ENCODE measurements around the gene SLC18A3. TPM values are rescaled to one million over a fixed set of nuclear protein-coding genes. Genes with fewer than 3 reads are reported as not detected.

The SLC18A3 gene
- total RNA-seq, 2 experiments from 2014 or later, result not detected

- H3K36me3 Mint-ChIP-seq (ENCODE audit: low read depth), result no peaks in the 10 kb centered on the region
- peaks cover 13% of the 10 kb centered on the region for H3K9me3 Mint-ChIP-seq
- no peaks in the 10 kb centered on the region for H3K4me1 Mint-ChIP-seq (ENCODE audit: low read depth)
- peaks cover 2 to 4% of the 10 kb centered on the region in 2 experiments for H3K27me3 ChIP-seq (ENCODE audit: control insufficient read depth in 1 of 2, insufficient read depth in 2 of 2, low read length in 2 of 2)
- ChIA-PET POLR2A (no interaction called here), CTCF (no interaction called here)
- H3K9me3 ChIP-seq (ENCODE audit: control insufficient read depth in 1 of 2, insufficient read depth in 1 of 2, low read length in 2 of 2), result peaks cover 5 to 23% of the 10 kb centered on the region in 2 experiments
- H3K27ac Mint-ChIP-seq, result no peak overlapping the region
- peaks cover 16% of the 10 kb centered on the region for H3K27me3 Mint-ChIP-seq
- no peak overlapping the region for H3K27ac ChIP-seq (ENCODE audit: low read depth in 1 of 2, low read length in 2 of 2)
- TF ChIP-seq CTCF (IDR thresholded peaks at IDR 0.05), result no peak
- no peak overlapping the region for H3K4me3 Mint-ChIP-seq
- ATAC-seq (ENCODE audit: poor library complexity) (no peak), DNase-seq (no peak)
- no peaks in the 10 kb centered on the region for H3K4me1 ChIP-seq (ENCODE audit: insufficient read depth, low read length)
- intact Hi-C loops (cut with DNase I, micrococcal nuclease), result no loop called here
- no peaks in the 10 kb centered on the region for H3K36me3 ChIP-seq (ENCODE audit: insufficient read depth, low read length)
- no peak overlapping the region for H3K4me3 ChIP-seq (ENCODE audit: low read length)
Measured at GRCh38 chr10:49657606-49658005, 47.5 kb downstream of the SLC18A3 start.

- no peaks in the 10 kb centered on the region for H3K36me3 Mint-ChIP-seq (ENCODE audit: low read depth)
- Histone ChIP-seq H3K27ac (ENCODE audit: low read depth in 1 of 2, low read length in 2 of 2) (no peak overlapping the region), H3K27me3 (ENCODE audit: control insufficient read depth in 1 of 2, insufficient read depth in 2 of 2, low read length in 2 of 2) (peaks cover 2 to 7% of the 10 kb centered on the region in 2 experiments), H3K4me1 (ENCODE audit: insufficient read depth, low read length) (no peaks in the 10 kb centered on the region), H3K4me3 (ENCODE audit: low read length) (no peak overlapping the region), H3K9me3 (ENCODE audit: control insufficient read depth in 1 of 2, insufficient read depth in 1 of 2, low read length in 2 of 2) (peaks cover 5 to 23% of the 10 kb centered on the region in 2 experiments), H3K36me3 (ENCODE audit: insufficient read depth, low read length) (no peaks in the 10 kb centered on the region)
- DNase-seq (no peak), ATAC-seq (ENCODE audit: poor library complexity) (no peak)
- H3K27ac Mint-ChIP-seq, result no peak overlapping the region
- H3K9me3 Mint-ChIP-seq, result peaks cover 13% of the 10 kb centered on the region
- intact Hi-C loops (cut with DNase I, micrococcal nuclease), result no loop called here
- no peaks in the 10 kb centered on the region for H3K4me1 Mint-ChIP-seq (ENCODE audit: low read depth)
- no peak overlapping the region for H3K4me3 Mint-ChIP-seq
- no peak for TF ChIP-seq CTCF (IDR thresholded peaks at IDR 0.05)
- peaks cover 8% of the 10 kb centered on the region for H3K27me3 Mint-ChIP-seq
- CTCF ChIA-PET, result no interaction called here
- POLR2A ChIA-PET, result no interaction called here
Measured at GRCh38 chr10:49661140-49661856, 51.2 kb downstream of the SLC18A3 start.

Other genes starting within 250 kb of the SLC18A3 start
- gene DRGX, start 214.2 kb upstream of the SLC18A3 start, total RNA-seq, result not detected
- 10 to 100 TPM; 33.3 to 39.0 TPM for gene ERCC6, start 71.2 kb upstream of the SLC18A3 start, total RNA-seq
- not detected for gene CHAT, start 3.7 kb downstream of the SLC18A3 start, total RNA-seq
- gene C10orf53, start 69.3 kb downstream of the SLC18A3 start, total RNA-seq, result not detected
- gene OGDHL, start 152.0 kb downstream of the SLC18A3 start, total RNA-seq, result not detected